GM23338 (cell line): ENCODE results near the gene TAGLN. TPM values are rescaled to one million over a fixed set of nuclear protein-coding genes. Genes with fewer than 3 reads are reported as not detected.

Experiments
- ATAC-seq: fragments of 200-7000 bp; cut with Tn5 transposase; 3 replicates; pipeline ENCODE4 v1.9.1; 2020
- DNase-seq: peaks from one replicate; pipeline ENCODE4 v3.0.0-alpha.2; 2015; ENCODE audit warnings: low spot score
- H2AFZ ChIP-seq: fragments of 200-600 bp; sonication (generic); 2 replicates; pipeline ENCODE4 v1.8.0; 2016; ENCODE audit warnings: antibody characterized with exemption, mild to moderate bottlenecking, moderate library complexity
- H3F3A ChIP-seq: fragments of 200-600 bp; sonication (generic); replicated peaks from 2 replicates; pipeline ENCODE4 v1.8.0; 2017; ENCODE audit warnings: antibody characterized with exemption, mixed run types, low read depth
- H3K27ac ChIP-seq: fragments of 200-600 bp; sonication (generic); 2 replicates; pipeline ENCODE4 v1.6.1; 2016; ENCODE audit warnings: low read depth
- H3K27me3 ChIP-seq: fragments of 200-600 bp; sonication (generic); 2 replicates; pipeline ENCODE4 v1.8.0; 2016; ENCODE audit warnings: mild to moderate bottlenecking, mixed run types, moderate library complexity; ENCODE audit not compliant: insufficient read depth
- H3K36me3 ChIP-seq: fragments of 200-600 bp; sonication (generic); 2 replicates; pipeline ENCODE4 v1.8.0; 2016; ENCODE audit warnings: mild to moderate bottlenecking; ENCODE audit not compliant: insufficient read depth
- H3K4me1 ChIP-seq: fragments of 200-600 bp; sonication (generic); 2 replicates; pipeline ENCODE4 v1.8.0; 2016; ENCODE audit warnings: mild to moderate bottlenecking, moderate library complexity; ENCODE audit not compliant: insufficient read depth
- H3K4me2 ChIP-seq: fragments of 200-600 bp; sonication (generic); 2 replicates; pipeline ENCODE4 v1.7.1; 2017; ENCODE audit warnings: mixed run types
- H3K4me3 ChIP-seq: fragments of 200-600 bp; sonication (generic); 2 replicates; pipeline ENCODE4 v1.6.1; 2016; ENCODE audit warnings: mixed run types
- H3K79me2 ChIP-seq: fragments of 200-600 bp; sonication (generic); replicated peaks from 2 replicates; pipeline ENCODE4 v1.8.0; 2017; ENCODE audit warnings: mild to moderate bottlenecking; ENCODE audit not compliant: insufficient read depth
- H3K9me2 ChIP-seq: fragments of 200-600 bp; sonication (generic); 2 replicates; pipeline ENCODE4 v1.8.0; 2017; ENCODE audit not compliant: insufficient read depth
- H4K20me1 ChIP-seq: fragments of 200-600 bp; sonication (generic); replicated peaks from 2 replicates; pipeline ENCODE4 v1.8.0; 2017; ENCODE audit warnings: mild to moderate bottlenecking; ENCODE audit not compliant: insufficient read depth
- H3K27ac Mint-ChIP-seq: 2 replicates; pipeline ENCODE4 v1.8.0; 2020; ENCODE audit warnings: inconsistent platforms, mild to moderate bottlenecking, moderate library complexity, mixed read lengths
- H3K27me3 Mint-ChIP-seq: 3 replicates; pipeline ENCODE4 v1.8.0; 2022; ENCODE audit warnings: low read depth, mild to moderate bottlenecking, moderate library complexity, mixed read lengths, inconsistent platforms; ENCODE audit not compliant: insufficient read depth, poor library complexity
- H3K36me3 Mint-ChIP-seq: 3 replicates; pipeline ENCODE4 v1.8.0; 2021; ENCODE audit warnings: low read depth, mild to moderate bottlenecking, inconsistent platforms, moderate library complexity, mixed read lengths
- H3K4me1 Mint-ChIP-seq: 3 replicates; pipeline ENCODE4 v1.8.0; 2020; ENCODE audit warnings: mild to moderate bottlenecking, inconsistent platforms, mixed read lengths
- H3K4me3 Mint-ChIP-seq: 3 replicates; pipeline ENCODE4 v1.8.0; 2021; ENCODE audit warnings: moderate library complexity, mild to moderate bottlenecking, inconsistent platforms, mixed read lengths
- H3K9me3 Mint-ChIP-seq: 3 replicates; pipeline ENCODE4 v1.8.0; 2020; ENCODE audit warnings: moderate library complexity, mild to moderate bottlenecking, inconsistent platforms, mixed read lengths
- CREB1 ChIP-seq: fragments of 250-450 bp; sonication (Bioruptor Pico); IDR thresholded peaks from 2 replicates; pipeline ENCODE4 v1.5.0; 2020; ENCODE audit warnings: low read depth, mild to moderate bottlenecking, moderate library complexity
- EZH2 ChIP-seq: fragments of 200-600 bp; sonication (generic); IDR thresholded peaks from one replicate; pipeline ENCODE4 v1.8.0; 2017; ENCODE audit warnings: antibody characterized with exemption, mild to moderate bottlenecking, low read depth; ENCODE audit not compliant: unreplicated experiment
- EZH2phosphoT487 ChIP-seq: fragments of 200-600 bp; sonication (generic); IDR thresholded peaks from one replicate; pipeline ENCODE4 v1.8.1; 2018; ENCODE audit warnings: antibody characterized with exemption; ENCODE audit not compliant: unreplicated experiment
- JUNB ChIP-seq: IDR thresholded peaks from one replicate; pipeline ENCODE4 v1.6.1; 2016; ENCODE audit warnings: antibody characterized with exemption; ENCODE audit not compliant: unreplicated experiment
- NANOG ChIP-seq: IDR thresholded peaks from 2 replicates; pipeline ENCODE4 v1.6.1; 2016; ENCODE audit warnings: antibody characterized with exemption, borderline replicate concordance
- POLR2AphosphoS5 ChIP-seq: IDR thresholded peaks from 2 replicates; pipeline ENCODE4 v1.6.1; 2016; ENCODE audit warnings: antibody characterized with exemption, low read depth
- REST ChIP-seq: IDR thresholded peaks from one replicate; pipeline ENCODE4 v1.6.1; 2018; ENCODE audit warnings: antibody characterized with exemption; ENCODE audit not compliant: unreplicated experiment
- STAT1 ChIP-seq: IDR thresholded peaks from one replicate; pipeline ENCODE4 v1.6.1; 2016; ENCODE audit warnings: antibody characterized with exemption; ENCODE audit not compliant: unreplicated experiment
- ZNF114 ChIP-seq: fragments of 250-450 bp; sonication (Bioruptor Pico); IDR thresholded peaks from 2 replicates; pipeline ENCODE4 v1.5.0; 2020; ENCODE audit warnings: mild to moderate bottlenecking, moderate library complexity
- ZNF331 ChIP-seq: fragments of 250-450 bp; sonication (Bioruptor Pico); IDR thresholded peaks from 2 replicates; pipeline ENCODE4 v1.5.0; 2020; ENCODE audit warnings: low read depth, mild to moderate bottlenecking, moderate library complexity
- polyA plus RNA-seq: library from polyadenylated mRNA; unstranded; fragments of >200 nt; fragmentation: Nextera tagmentation; extraction: Ambion mirVana; gene quantifications from 2 replicates; pipeline ENCODE4 v1.2.1, GENCODE V29; 2016
- total RNA-seq: library from RNA; depleted of rRNA; stranded (reverse); fragments of >200 nt; shearing (Covaris generic); gene quantifications from 2 replicates; pipeline ENCODE4 v1.2.3, GENCODE V29; 2014
- TF ChIP-seq, protein P1 (sequence below): fragments of 250-450 bp; sonication (Bioruptor Pico); IDR thresholded peaks from 2 replicates; pipeline ENCODE4 v1.5.0; 2020; ENCODE audit warnings: mild to moderate bottlenecking, moderate library complexity

Gene TAGLN
- total and polyA plus RNA-seq, 2 experiments from 2014 or later, result 86.8 to 130 TPM

GRCh38 chr11:117219995-117220394 lies 20.8 kb downstream of the TAGLN start:
- no peak for TF ChIP-seq EZH2phosphoT487
- TF ChIP-seq REST, result no peak
- no peak for TF ChIP-seq JUNB
- no peak for TF ChIP-seq POLR2AphosphoS5
- no peak for TF ChIP-seq NANOG
- TF ChIP-seq ZNF331, result no peak
- TF ChIP-seq STAT1, result no peak
- TF ChIP-seq ZNF114 (CRISPR knock-in tag), result no peak
- TF ChIP-seq EZH2, result no peak
- H3K36me3 Mint-ChIP-seq, result peaks cover 25% of the 10 kb centered on the region

DNA sequence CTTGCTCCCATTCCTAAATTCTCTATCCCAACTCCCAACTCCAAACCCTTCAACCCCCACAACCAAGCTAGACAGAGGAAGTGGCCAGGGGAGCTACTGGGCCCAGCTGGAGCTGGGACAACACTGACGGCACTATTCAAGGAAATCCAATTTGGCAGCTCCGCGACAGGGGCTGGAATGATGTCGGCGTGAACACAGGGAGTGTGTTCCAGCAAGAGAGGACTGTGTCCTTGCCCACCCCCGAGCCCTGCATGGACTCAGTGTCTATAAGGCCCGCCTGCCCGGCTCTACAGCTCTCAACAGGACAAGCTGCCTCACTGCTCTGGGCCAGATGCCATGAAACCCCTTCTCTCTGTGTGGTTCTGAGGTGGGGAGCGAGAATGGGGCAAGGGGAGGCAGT lies 21.4 kb downstream of the TAGLN start:
- H3F3A ChIP-seq, result no peaks in the 10 kb centered on the region
- H3K9me2 ChIP-seq, result no peaks in the 10 kb centered on the region
- Mint-ChIP-seq H3K27ac (no peak overlapping the region), H3K36me3 (peaks cover 25% of the 10 kb centered on the region), H3K27me3 (peaks cover 9% of the 10 kb centered on the region), H3K4me1 (peaks cover 8% of the 10 kb centered on the region), H3K4me3 (no peak overlapping the region), H3K9me3 (no peaks in the 10 kb centered on the region)
- TF ChIP-seq JUNB (no peak), ZNF114 (CRISPR knock-in tag) (no peak), CREB1 (CRISPR knock-in tag) (no peak), POLR2AphosphoS5 (no peak)
- TF ChIP-seq, protein P1, sequence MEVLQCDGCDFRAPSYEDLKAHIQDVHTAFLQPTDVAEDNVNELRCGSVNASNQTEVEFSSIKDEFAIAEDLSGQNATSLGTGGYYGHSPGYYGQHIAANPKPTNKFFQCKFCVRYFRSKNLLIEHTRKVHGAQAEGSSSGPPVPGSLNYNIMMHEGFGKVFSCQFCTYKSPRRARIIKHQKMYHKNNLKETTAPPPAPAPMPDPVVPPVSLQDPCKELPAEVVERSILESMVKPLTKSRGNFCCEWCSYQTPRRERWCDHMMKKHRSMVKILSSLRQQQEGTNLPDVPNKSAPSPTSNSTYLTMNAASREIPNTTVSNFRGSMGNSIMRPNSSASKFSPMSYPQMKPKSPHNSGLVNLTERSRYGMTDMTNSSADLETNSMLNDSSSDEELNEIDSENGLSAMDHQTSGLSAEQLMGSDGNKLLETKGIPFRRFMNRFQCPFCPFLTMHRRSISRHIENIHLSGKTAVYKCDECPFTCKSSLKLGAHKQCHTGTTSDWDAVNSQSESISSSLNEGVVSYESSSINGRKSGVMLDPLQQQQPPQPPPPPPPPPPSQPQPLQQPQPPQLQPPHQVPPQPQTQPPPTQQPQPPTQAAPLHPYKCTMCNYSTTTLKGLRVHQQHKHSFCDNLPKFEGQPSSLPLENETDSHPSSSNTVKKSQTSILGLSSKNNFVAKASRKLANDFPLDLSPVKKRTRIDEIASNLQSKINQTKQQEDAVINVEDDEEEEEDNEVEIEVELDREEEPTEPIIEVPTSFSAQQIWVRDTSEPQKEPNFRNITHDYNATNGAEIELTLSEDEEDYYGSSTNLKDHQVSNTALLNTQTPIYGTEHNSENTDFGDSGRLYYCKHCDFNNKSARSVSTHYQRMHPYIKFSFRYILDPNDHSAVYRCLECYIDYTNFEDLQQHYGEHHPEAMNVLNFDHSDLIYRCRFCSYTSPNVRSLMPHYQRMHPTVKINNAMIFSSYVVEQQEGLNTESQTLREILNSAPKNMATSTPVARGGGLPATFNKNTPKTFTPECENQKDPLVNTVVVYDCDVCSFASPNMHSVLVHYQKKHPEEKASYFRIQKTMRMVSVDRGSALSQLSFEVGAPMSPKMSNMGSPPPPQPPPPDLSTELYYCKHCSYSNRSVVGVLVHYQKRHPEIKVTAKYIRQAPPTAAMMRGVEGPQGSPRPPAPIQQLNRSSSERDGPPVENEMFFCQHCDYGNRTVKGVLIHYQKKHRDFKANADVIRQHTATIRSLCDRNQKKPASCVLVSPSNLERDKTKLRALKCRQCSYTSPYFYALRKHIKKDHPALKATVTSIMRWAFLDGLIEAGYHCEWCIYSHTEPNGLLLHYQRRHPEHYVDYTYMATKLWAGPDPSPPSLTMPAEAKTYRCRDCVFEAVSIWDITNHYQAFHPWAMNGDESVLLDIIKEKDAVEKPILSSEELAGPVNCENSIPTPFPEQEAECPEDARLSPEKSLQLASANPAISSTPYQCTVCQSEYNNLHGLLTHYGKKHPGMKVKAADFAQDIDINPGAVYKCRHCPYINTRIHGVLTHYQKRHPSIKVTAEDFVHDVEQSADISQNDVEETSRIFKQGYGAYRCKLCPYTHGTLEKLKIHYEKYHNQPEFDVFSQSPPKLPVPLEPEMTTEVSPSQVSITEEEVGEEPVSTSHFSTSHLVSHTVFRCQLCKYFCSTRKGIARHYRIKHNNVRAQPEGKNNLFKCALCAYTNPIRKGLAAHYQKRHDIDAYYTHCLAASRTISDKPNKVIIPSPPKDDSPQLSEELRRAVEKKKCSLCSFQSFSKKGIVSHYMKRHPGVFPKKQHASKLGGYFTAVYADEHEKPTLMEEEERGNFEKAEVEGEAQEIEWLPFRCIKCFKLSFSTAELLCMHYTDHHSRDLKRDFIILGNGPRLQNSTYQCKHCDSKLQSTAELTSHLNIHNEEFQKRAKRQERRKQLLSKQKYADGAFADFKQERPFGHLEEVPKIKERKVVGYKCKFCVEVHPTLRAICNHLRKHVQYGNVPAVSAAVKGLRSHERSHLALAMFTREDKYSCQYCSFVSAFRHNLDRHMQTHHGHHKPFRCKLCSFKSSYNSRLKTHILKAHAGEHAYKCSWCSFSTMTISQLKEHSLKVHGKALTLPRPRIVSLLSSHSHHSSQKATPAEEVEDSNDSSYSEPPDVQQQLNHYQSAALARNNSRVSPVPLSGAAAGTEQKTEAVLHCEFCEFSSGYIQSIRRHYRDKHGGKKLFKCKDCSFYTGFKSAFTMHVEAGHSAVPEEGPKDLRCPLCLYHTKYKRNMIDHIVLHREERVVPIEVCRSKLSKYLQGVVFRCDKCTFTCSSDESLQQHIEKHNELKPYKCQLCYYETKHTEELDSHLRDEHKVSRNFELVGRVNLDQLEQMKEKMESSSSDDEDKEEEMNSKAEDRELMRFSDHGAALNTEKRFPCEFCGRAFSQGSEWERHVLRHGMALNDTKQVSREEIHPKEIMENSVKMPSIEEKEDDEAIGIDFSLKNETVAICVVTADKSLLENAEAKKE (CRISPR knock-in tag), result no peak
- H3K4me3 ChIP-seq, result no peak overlapping the region
- no peak for DNase-seq
- no peaks in the 10 kb centered on the region for H3K4me1 ChIP-seq
- no peaks in the 10 kb centered on the region for H3K79me2 ChIP-seq
- H3K4me2 ChIP-seq, result no peak overlapping the region
- ATAC-seq, result no peak
- H3K36me3 ChIP-seq, result 0 out of 2 replicates have a peak, but pooled peaks cover 6% of the 10 kb centered on the region
- H2AFZ ChIP-seq, result no peak overlapping the region
- no peaks in the 10 kb centered on the region for H3K27me3 ChIP-seq
- H4K20me1 ChIP-seq, result peaks cover 8% of the 10 kb centered on the region; the same call in 1 of the 2 replicates
- H3K27ac ChIP-seq, result no peak overlapping the region

More at GRCh38 chr11:117219995-117220394, 20.8 kb downstream of the TAGLN start:
- H3K27me3 Mint-ChIP-seq, result peaks cover 9% of the 10 kb centered on the region
- Histone ChIP-seq H3K79me2 (no peaks in the 10 kb centered on the region), H3K4me3 (no peak overlapping the region), H3K27ac (no peak overlapping the region), H4K20me1 (peaks cover 8% of the 10 kb centered on the region; the same call in 1 of the 2 replicates), H3K4me2 (no peak overlapping the region), H3K9me2 (no peaks in the 10 kb centered on the region), H3F3A (no peaks in the 10 kb centered on the region), H3K27me3 (no peaks in the 10 kb centered on the region), H3K4me1 (no peaks in the 10 kb centered on the region), H2AFZ (no peak overlapping the region), H3K36me3 (0 out of 2 replicates have a peak, but pooled peaks cover 6% of the 10 kb centered on the region)
- H3K27ac Mint-ChIP-seq, result no peak overlapping the region
- ATAC-seq (no peak), DNase-seq (no peak)
- H3K9me3 Mint-ChIP-seq, result no peaks in the 10 kb centered on the region
- peaks cover 8% of the 10 kb centered on the region for H3K4me1 Mint-ChIP-seq
- H3K4me3 Mint-ChIP-seq, result no peak overlapping the region
